ENCODE results near the gene LCMT2. TPM values are rescaled to one million over a fixed set of nuclear protein-coding genes. Genes with fewer than 3 reads are reported as not detected.
"Not testable (repeated sequence)": the region's sequence is repeated elsewhere in the genome, so short reads cannot be mapped to it uniquely, and the experiment has no call there.

Gene LCMT2
- total RNA-seq, 1 donor from 2014 or later, result 18.9 TPM

GRCh38 chr15:43316016-43316970, 14.1 kb downstream of the LCMT2 start:
- no peak for DNase-seq

GRCh38 chr15:43314171-43314570, 16.2 kb downstream of the LCMT2 start:
- no peak for DNase-seq

GRCh38 chr15:43312378-43312777, 18.0 kb downstream of the LCMT2 start:
- DNase-seq, result no peak

- DNase-seq, result no peak
Measured at GRCh38 chr15:43302205-43302817, 28.1 kb downstream of the LCMT2 start, which contains the start of gene TGM7. TGM7 (minus strand) TSS chr15:43302255.

- no peak for DNase-seq
Measured at GRCh38 chr15:43299884-43300283, 30.5 kb downstream of the LCMT2 start.

- DNase-seq, result no peak
Measured at GRCh38 chr15:43299411-43299810, 31.0 kb downstream of the LCMT2 start.

- no peak for DNase-seq
Measured at GRCh38 chr15:43294091-43294706, 36.2 kb downstream of the LCMT2 start.

- DNase-seq, result no peak
Measured at GRCh38 chr15:43293432-43293831, 36.9 kb downstream of the LCMT2 start.

GRCh38 chr15:43292375-43293078, 37.8 kb downstream of the LCMT2 start:
- no peak for DNase-seq

- not testable (repeated sequence) for DNase-seq
Measured at GRCh38 chr15:43289656-43290055, 40.7 kb downstream of the LCMT2 start.

GRCh38 chr15:43287254-43287653, 43.1 kb downstream of the LCMT2 start:
- DNase-seq, result no peak

GRCh38 chr15:43286074-43286473, 44.3 kb downstream of the LCMT2 start:
- no peak for DNase-seq

GRCh38 chr15:43285609-43286037, 44.8 kb downstream of the LCMT2 start:
- DNase-seq, result no peak

GRCh38 chr15:43283526-43283925, 46.8 kb downstream of the LCMT2 start:
- DNase-seq, result no peak

- no peak for DNase-seq
Measured at GRCh38 chr15:43281926-43282602, 48.3 kb downstream of the LCMT2 start.

GRCh38 chr15:43280996-43281395, 49.4 kb downstream of the LCMT2 start:
- no peak for DNase-seq

GRCh38 chr15:43279496-43279895, 50.9 kb downstream of the LCMT2 start:
- DNase-seq, result no peak

GRCh38 chr15:43278869-43279268, 51.5 kb downstream of the LCMT2 start:
- no peak for DNase-seq

GRCh38 chr15:43277901-43278300, 52.5 kb downstream of the LCMT2 start:
- DNase-seq, result no peak

GRCh38 chr15:43277231-43277823, 53.0 kb downstream of the LCMT2 start:
- DNase-seq, result no peak

GRCh38 chr15:43276563-43277200, 53.7 kb downstream of the LCMT2 start:
- no peak for DNase-seq

All from occipital lobe (tissue), 2 donors.